A549 treated with CORT108297 at 1 μM for 4 hours (cell line): Measurements from ENCODE around the gene NKX2-1. TPM values are rescaled to one million over a fixed set of nuclear protein-coding genes. Genes with fewer than 3 reads are reported as not detected.

Experiments
- total RNA-seq: library from RNA; stranded (reverse); fragments of 200-300 nt; extraction: Qiagen RNA extraction; gene quantifications from 5 replicates; pipeline ENCODE4 v1.2.3, GENCODE V29; 2022

Gene NKX2-1
- 0.03 TPM in 1 of 5 replicates, not detected in the others for total RNA-seq

GRCh38 chr14:36519431-36520321 lies at the start of gene NKX2-1:
Gene NKX2-1, minus strand, starts transcription at chr14:36520232. Its CDS starts 103 bp downstream, at chr14:36520129.

Other genes starting within 250 kb of the NKX2-1 start
- gene MBIP, start 199.6 kb downstream of the NKX2-1 start, total RNA-seq = 12.9 to 19.4 TPM (median 15.8 TPM) in 5 replicates
- gene NKX2-8, start 62.4 kb upstream of the NKX2-1 start, total RNA-seq = 1.7 to 4.3 TPM (median 3.9 TPM) in 5 replicates
- 2.2 to 3.4 TPM (median 2.9 TPM) in 5 replicates for gene PAX9, start 141.6 kb upstream of the NKX2-1 start, total RNA-seq